ENCODE measurements around the gene WFDC10B. TPM values are rescaled to one million over a fixed set of nuclear protein-coding genes. Genes with fewer than 3 reads are reported as not detected.

The WFDC10B gene
- total RNA-seq, 1 experiment from 2014 or later, result not detected

- no peaks in the 10 kb centered on the region for H3K36me3 ChIP-seq (ENCODE audit: low read depth, low read length)
- H2AFZ ChIP-seq (ENCODE audit: low read length), result no peak overlapping the region
- H3K27ac ChIP-seq (ENCODE audit: low read length), result no peak overlapping the region
- BruUV-seq (replicated peaks), result no TSS peak
- TF ChIP-seq CTCF (conservative IDR thresholded peaks at IDR 0.05; ENCODE audit: low read depth, low read length) (peak; percentile 35), EZH2 (IDR thresholded peaks at IDR 0.05; ENCODE audit: low read length, unreplicated experiment) (no peak)
- H3K79me2 ChIP-seq (ENCODE audit: low read length), result no peaks in the 10 kb centered on the region
- H3K27me3 ChIP-seq (ENCODE audit: low read length), result 0 out of 2 replicates have a peak, but pooled peaks cover 4% of the 10 kb centered on the region
- no peaks in the 10 kb centered on the region for H3K9me2 ChIP-seq (replicated peaks; ENCODE audit: low read length)
- H3K9me3 ChIP-seq (ENCODE audit: low read length), result no peaks in the 10 kb centered on the region
- ATAC-seq (peak; percentile 65), DNase-seq (peak; percentile 28)
- no peak overlapping the region for H3K9ac ChIP-seq (ENCODE audit: low read length)
- no peak overlapping the region for H3K4me3 ChIP-seq (ENCODE audit: low read length)
- H3K4me1 ChIP-seq (ENCODE audit: insufficient read depth, low read length), result no peaks in the 10 kb centered on the region
- H4K20me1 ChIP-seq (ENCODE audit: low read length), result no peaks in the 10 kb centered on the region
- intact Hi-C loops (cut with micrococcal nuclease), result no loop called here
- CTCF ChIA-PET, result no interaction called here
- no peaks in the 10 kb centered on the region for H3F3A ChIP-seq (ENCODE audit: low read length, unreplicated experiment)
- POLR2A ChIA-PET (ENCODE audit: unreplicated experiment), result interaction anchor here (0.6 kb wide), 1 partner anchor 800 kb away, joined by 7 read pairs; no protein-coding TSS in a partner anchor
- no peak overlapping the region for H3K4me2 ChIP-seq (ENCODE audit: low read length)
These were observed 18.9 kb downstream of the WFDC10B start for GRCh38 chr20:45685896-45686295.

- no TSS peak for BruUV-seq (replicated peaks)
- H3K27me3 ChIP-seq (ENCODE audit: low read length), result no peaks in the 10 kb centered on the region
- no peak overlapping the region for H3K9ac ChIP-seq (ENCODE audit: low read length)
- ChIA-PET POLR2A (ENCODE audit: unreplicated experiment) (no interaction called here), CTCF (no interaction called here)
- H3K9me2 ChIP-seq (replicated peaks; ENCODE audit: low read length), result no peaks in the 10 kb centered on the region
- no peaks in the 10 kb centered on the region for H4K20me1 ChIP-seq (ENCODE audit: low read length)
- no peak for TF ChIP-seq CTCF (conservative IDR thresholded peaks at IDR 0.05; ENCODE audit: low read depth, low read length)
- TF ChIP-seq EZH2 (IDR thresholded peaks at IDR 0.05; ENCODE audit: low read length, unreplicated experiment), result no peak
- TF ChIP-seq EZH2phosphoT487 (IDR thresholded peaks at IDR 0.05; ENCODE audit: borderline replicate concordance, low read length), result no peak
- no peaks in the 10 kb centered on the region for H3K36me3 ChIP-seq (ENCODE audit: low read depth, low read length)
- H3K27ac ChIP-seq (ENCODE audit: low read length), result no peak overlapping the region
- H3K4me2 ChIP-seq (ENCODE audit: low read length), result no peak overlapping the region
- H3F3A ChIP-seq (ENCODE audit: low read length, unreplicated experiment), result no peaks in the 10 kb centered on the region
- no peaks in the 10 kb centered on the region for H3K4me1 ChIP-seq (ENCODE audit: insufficient read depth, low read length)
- ATAC-seq (no peak), DNase-seq (no peak)
- no peaks in the 10 kb centered on the region for H3K79me2 ChIP-seq (ENCODE audit: low read length)
- H3K9me3 ChIP-seq (ENCODE audit: low read length), result peaks cover 7% of the 10 kb centered on the region
- intact Hi-C loops (cut with micrococcal nuclease), result no loop called here
- no peak overlapping the region for H2AFZ ChIP-seq (ENCODE audit: low read length)
- no peak overlapping the region for H3K4me3 ChIP-seq (ENCODE audit: low read length)
These were observed 25.2 kb downstream of the WFDC10B start for GRCh38 chr20:45679650-45680049.

GRCh38 chr20:45672765-45673164 is 32.1 kb downstream of the WFDC10B start:
- ATAC-seq (no peak), DNase-seq (no peak)
- no peaks in the 10 kb centered on the region for H4K20me1 ChIP-seq (ENCODE audit: low read length)
- no peaks in the 10 kb centered on the region for H3K9me3 ChIP-seq (ENCODE audit: low read length)
- ChIA-PET POLR2A (ENCODE audit: unreplicated experiment) (no interaction called here), CTCF (no interaction called here)
- TF ChIP-seq EZH2 (IDR thresholded peaks at IDR 0.05; ENCODE audit: low read length, unreplicated experiment), result no peak
- no peak for TF ChIP-seq EZH2phosphoT487 (IDR thresholded peaks at IDR 0.05; ENCODE audit: borderline replicate concordance, low read length)
- H3K4me3 ChIP-seq (ENCODE audit: low read length), result no peak overlapping the region
- intact Hi-C loops (cut with micrococcal nuclease), result no loop called here
- peaks cover 3% of the 10 kb centered on the region; the same call in 1 of the 2 replicates for H3K27me3 ChIP-seq (ENCODE audit: low read length)
- no peak overlapping the region for H3K4me2 ChIP-seq (ENCODE audit: low read length)
- no TSS peak for BruUV-seq (replicated peaks)
- no peaks in the 10 kb centered on the region for H3F3A ChIP-seq (ENCODE audit: low read length, unreplicated experiment)
- no peaks in the 10 kb centered on the region for H3K79me2 ChIP-seq (ENCODE audit: low read length)
- H2AFZ ChIP-seq (ENCODE audit: low read length), result no peak overlapping the region
- no peak overlapping the region for H3K9ac ChIP-seq (ENCODE audit: low read length)
- H3K4me1 ChIP-seq (ENCODE audit: insufficient read depth, low read length), result no peaks in the 10 kb centered on the region
- H3K27ac ChIP-seq (ENCODE audit: low read length), result no peak overlapping the region
- H3K36me3 ChIP-seq (ENCODE audit: low read depth, low read length), result no peaks in the 10 kb centered on the region
- H3K9me2 ChIP-seq (replicated peaks; ENCODE audit: low read length), result no peaks in the 10 kb centered on the region

Data from PC-3 (cell line).